Measurements from ENCODE around the gene PTCD2.

GRCh38 chr5:72286798-72287197 lies 33.4 kb upstream of the PTCD2 start:
- TF ChIP-seq POLR2A (IDR thresholded peaks at IDR 0.05) (no peak), CTCF (IDR thresholded peaks at IDR 0.05) (no peak)
